ENCODE measurements around the gene SAFB2. TPM values are rescaled to one million over a fixed set of nuclear protein-coding genes. Genes with fewer than 3 reads are reported as not detected.

Gene SAFB2
- total and polyA plus RNA-seq, 2 of the 13 experiments (the other 11 are each of a cell fraction or from before 2014, with no cell fraction given) = 11.2 to 31.5 TPM

GRCh38 chr19:5664515-5664914 lies 41.9 kb upstream of the SAFB2 start:
- ChIA-PET POLR2A (interaction anchor here (1.5 kb wide), 1 partner anchor 42 kb away, joined by 7 read pairs; the partner anchor contains the start of genes SAFB and SAFB2), CTCF (ENCODE audit: low intra/inter-chr PET ratio, low total read pairs) (no interaction called here)
- no peak overlapping the region for H3K4me3 ChIP-seq (replicated peaks in 1 of 3; ENCODE audit: insufficient read depth in 1 of 3, low read depth in 2 of 3, low read length in 3 of 3)
- in situ Hi-C loops (cut with HindIII; ENCODE audit: extremely low pct_ligation_motif_present, low pct_unique_long_range_greater_than_20kb) (no loop called here), intact Hi-C loops (cut with micrococcal nuclease; ENCODE audit: unreplicated experiment) (no loop called here)
- no peaks in the 10 kb centered on the region for H3K79me2 ChIP-seq (ENCODE audit: insufficient read depth, low read length)
- H3K4me2 ChIP-seq (ENCODE audit: low read depth, low read length) = no peak overlapping the region
- TF ChIP-seq SNAPC5 (CRISPR knock-in tag; IDR thresholded peaks at IDR 0.05; ENCODE audit: borderline replicate concordance) = no peak
- no peak for TF ChIP-seq ATAD3A (CRISPR knock-in tag; IDR thresholded peaks at IDR 0.05)
- H3K27ac ChIP-seq (ENCODE audit: extremely low read length, insufficient read depth, low read length) = no peak overlapping the region
- WGBS (ENCODE audit: low lambda C conversion rate) = no CpG with 5 or more reads among the region's 2 CpGs
- BruUV-seq (replicated peaks) = no TSS peak
- peaks cover 15% of the 10 kb centered on the region for H3K4me1 ChIP-seq (ENCODE audit: insufficient read depth, low read length)
- H4K20me1 ChIP-seq (ENCODE audit: insufficient read depth, low read length) = 0 out of 2 replicates have a peak, but pooled peaks cover 9% of the 10 kb centered on the region
- H3K27me3 ChIP-seq (ENCODE audit: control insufficient read depth in 1 of 2, insufficient read depth in 2 of 2, low read length in 2 of 2) = no peaks in the 10 kb centered on the region
- H3K9ac ChIP-seq (ENCODE audit: insufficient read depth, low read depth, low read length) = no peak overlapping the region
- H3K36me3 ChIP-seq (replicated peaks in 1 of 2; ENCODE audit: control insufficient read depth in 1 of 2, insufficient read depth in 2 of 2, low read length in 2 of 2) = peaks cover 60 to 88% of the 10 kb centered on the region in 2 experiments
- H3K9me3 ChIP-seq (ENCODE audit: low read length) = no peaks in the 10 kb centered on the region
- DNase-seq (ENCODE audit: low spot score) = no peak
- no peak for ATAC-seq
- FAIRE-seq = no peak
- no peak overlapping the region for H2AFZ ChIP-seq (ENCODE audit: low read length)

GRCh38 chr19:5663904-5664303 lies 41.3 kb upstream of the SAFB2 start:
- Histone ChIP-seq H3K79me2 (ENCODE audit: insufficient read depth, low read length) (no peaks in the 10 kb centered on the region), H3K27ac (ENCODE audit: extremely low read length, insufficient read depth, low read length) (no peak overlapping the region), H3K36me3 (replicated peaks in 1 of 2; ENCODE audit: control insufficient read depth in 1 of 2, insufficient read depth in 2 of 2, low read length in 2 of 2) (peaks cover 54 to 83% of the 10 kb centered on the region in 2 experiments), H3K4me2 (ENCODE audit: low read depth, low read length) (no peak overlapping the region), H2AFZ (ENCODE audit: low read length) (no peak overlapping the region), H3K4me1 (ENCODE audit: insufficient read depth, low read length) (peaks cover 15% of the 10 kb centered on the region), H3K9ac (ENCODE audit: insufficient read depth, low read depth, low read length) (no peak overlapping the region), H4K20me1 (ENCODE audit: insufficient read depth, low read length) (0 out of 2 replicates have a peak, but pooled peaks cover 9% of the 10 kb centered on the region), H3K9me3 (ENCODE audit: low read length) (no peaks in the 10 kb centered on the region), H3K27me3 (ENCODE audit: control insufficient read depth in 1 of 2, insufficient read depth in 2 of 2, low read length in 2 of 2) (no peaks in the 10 kb centered on the region), H3K4me3 (replicated peaks in 1 of 3; ENCODE audit: insufficient read depth in 1 of 3, low read depth in 2 of 3, low read length in 3 of 3) (no peak overlapping the region)
- 96% methylated on average over 16 of the region's 17 CpGs for WGBS (ENCODE audit: low lambda C conversion rate)
- FAIRE-seq (no peak), DNase-seq (ENCODE audit: low spot score) (no peak), ATAC-seq (no peak)
- BruUV-seq (replicated peaks) = no TSS peak
- in situ Hi-C loops (cut with HindIII; ENCODE audit: extremely low pct_ligation_motif_present, low pct_unique_long_range_greater_than_20kb) (no loop called here), intact Hi-C loops (cut with micrococcal nuclease; ENCODE audit: unreplicated experiment) (no loop called here)
- TF ChIP-seq LRRFIP1 (CRISPR knock-in tag; conservative IDR thresholded peaks at IDR 0.05) (no peak), HNF1A (IDR thresholded peaks at IDR 0.05; ENCODE audit: low read depth) (no peak), HNF1A (CRISPR knock-in tag; IDR thresholded peaks at IDR 0.05; ENCODE audit: borderline replicate concordance) (no peak), ZFP36L2 (CRISPR knock-in tag; IDR thresholded peaks at IDR 0.05) (no peak), FOXP1 (IDR thresholded peaks at IDR 0.05) (no peak), FOXP1 (CRISPR knock-in tag; IDR thresholded peaks at IDR 0.05) (no peak), AGO2 (optimal IDR thresholded peaks at IDR 0.05; ENCODE audit: low read depth, low read length) (no peak), ZNF644 (CRISPR knock-in tag; IDR thresholded peaks at IDR 0.05; ENCODE audit: low read depth) (no peak), JDP2 (CRISPR knock-in tag; IDR thresholded peaks at IDR 0.05; ENCODE audit: borderline replicate concordance) (no peak), ZBTB7A (CRISPR knock-in tag; IDR thresholded peaks at IDR 0.05) (no peak), TP53 (CRISPR knock-in tag; conservative IDR thresholded peaks at IDR 0.05) (no peak)
- ChIA-PET POLR2A (no interaction called here), CTCF (ENCODE audit: low intra/inter-chr PET ratio, low total read pairs) (no interaction called here)
